Measurements from ENCODE around the gene JARID2. TPM values are rescaled to one million over a fixed set of nuclear protein-coding genes. Genes with fewer than 3 reads are reported as not detected.

The JARID2 gene
- total RNA-seq, 3 donors from 2014 or later: 10.6 to 11.8 (median 11.4) TPM

- H3K9me3 ChIP-seq: no peaks in the 10 kb centered on the region
- no peaks in the 10 kb centered on the region for H3K4me1 ChIP-seq (ENCODE audit: low read depth)
- intact Hi-C loops (cut with DNase I, micrococcal nuclease): no loop called here
- peak; percentile 28 for ATAC-seq
- H3K4me3 ChIP-seq: no peak overlapping the region
- no peak for DNase-seq
- no peak for TF ChIP-seq CTCF (IDR thresholded peaks at IDR 0.05)
- no peaks in the 10 kb centered on the region for H3K36me3 ChIP-seq (ENCODE audit: low read depth)
Measured at GRCh38 chr6:15522856-15523529, 277.1 kb downstream of the JARID2 start.

DNA sequence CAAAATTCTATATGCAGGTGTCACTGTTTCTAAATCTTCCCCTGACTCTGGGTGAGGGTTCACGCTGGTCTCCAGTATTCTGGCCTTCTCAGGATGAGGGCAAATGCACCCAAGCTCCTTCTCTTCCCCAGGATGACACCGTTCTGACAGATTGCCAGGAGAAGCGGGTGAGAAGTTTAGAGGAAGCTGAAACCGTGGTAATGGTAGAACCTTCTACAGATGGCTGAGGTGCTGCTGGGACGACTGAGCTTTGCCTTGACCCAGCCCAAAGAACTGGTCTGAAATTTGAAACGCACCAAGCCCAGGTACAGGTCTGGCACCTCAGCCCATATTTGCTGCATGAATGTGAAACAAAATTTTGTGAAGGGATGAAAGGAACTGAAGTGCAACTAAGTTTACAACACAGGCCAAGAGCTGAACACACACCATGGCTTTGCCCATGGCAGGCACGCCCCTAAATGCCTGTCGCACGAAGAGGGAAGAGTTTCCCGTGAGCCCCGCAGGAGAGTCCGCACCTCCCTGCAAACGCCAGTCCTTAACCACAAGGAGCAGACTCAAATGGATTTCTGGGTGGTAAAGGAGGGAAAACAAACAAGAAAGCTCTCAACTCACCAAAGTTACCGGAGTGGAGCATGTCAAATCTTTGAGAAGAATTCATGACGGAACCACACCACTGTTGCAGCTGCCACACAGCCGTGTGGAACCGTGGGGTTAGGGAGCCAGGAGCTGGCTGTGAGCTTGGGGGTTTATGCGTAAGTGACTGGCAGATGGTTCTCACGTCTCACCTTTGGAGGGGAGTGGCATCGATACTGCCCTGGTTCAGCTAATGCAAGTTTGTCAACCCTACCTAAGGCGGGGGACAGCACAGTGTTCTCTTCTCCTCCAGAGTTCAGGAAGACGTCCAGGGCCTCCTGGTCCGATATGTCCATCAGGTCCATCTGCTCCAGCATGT is 278.1 kb downstream of the JARID2 start:
- Histone ChIP-seq H3K36me3 (ENCODE audit: low read depth) (no peaks in the 10 kb centered on the region), H3K9me3 (no peaks in the 10 kb centered on the region), H3K4me1 (ENCODE audit: low read depth) (no peaks in the 10 kb centered on the region), H3K4me3 (no peak overlapping the region)
- DNase-seq (no peak), ATAC-seq (no peak)
- intact Hi-C loops (cut with DNase I, micrococcal nuclease): no loop called here
- TF ChIP-seq CTCF (IDR thresholded peaks at IDR 0.05): no peak

- Histone ChIP-seq H3K36me3 (ENCODE audit: low read depth) (no peaks in the 10 kb centered on the region), H3K9me3 (no peaks in the 10 kb centered on the region), H3K4me1 (ENCODE audit: low read depth) (no peaks in the 10 kb centered on the region), H3K4me3 (no peak overlapping the region)
- intact Hi-C loops (cut with DNase I, micrococcal nuclease): no loop called here
- DNase-seq (no peak), ATAC-seq (no peak)
- TF ChIP-seq CTCF (IDR thresholded peaks at IDR 0.05): no peak
Measured at GRCh38 chr6:15524861-15525401, 279.1 kb downstream of the JARID2 start.

DNA sequence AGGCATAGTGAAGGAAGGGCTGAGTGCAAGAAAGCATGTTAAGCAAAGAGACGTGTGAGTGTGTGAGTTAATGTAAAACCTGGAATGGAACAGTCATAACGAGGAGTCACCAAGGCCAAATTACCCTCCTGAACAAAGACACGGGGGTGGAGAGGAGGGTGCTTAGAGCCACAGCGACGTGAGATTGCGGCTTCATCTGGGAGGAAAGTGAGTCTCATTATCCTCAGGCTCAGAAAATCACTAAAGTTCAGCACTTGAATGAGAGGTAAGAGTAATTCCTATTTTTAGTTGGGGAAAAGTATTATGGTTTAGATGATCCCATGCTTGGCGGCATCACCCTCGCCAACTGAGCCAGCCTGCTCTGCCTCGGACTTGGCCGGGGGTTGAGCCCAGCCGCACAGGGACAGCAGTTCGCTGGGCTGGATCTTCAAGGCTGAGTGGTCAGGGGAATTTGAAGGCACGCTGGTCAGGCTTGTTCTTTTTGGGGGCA is 280.4 kb downstream of the JARID2 start:
- intact Hi-C loops (cut with DNase I, micrococcal nuclease): no loop called here
- no peak overlapping the region for H3K4me3 ChIP-seq

More for the DNA sequence above, 280.4 kb downstream of the JARID2 start:
- peak; percentile 25 for ATAC-seq
- Histone ChIP-seq H3K9me3 (no peaks in the 10 kb centered on the region), H3K36me3 (ENCODE audit: low read depth) (no peaks in the 10 kb centered on the region), H3K4me1 (ENCODE audit: low read depth) (no peaks in the 10 kb centered on the region)
- no peak for DNase-seq
- TF ChIP-seq CTCF (IDR thresholded peaks at IDR 0.05): no peak

Data from mucosa of descending colon (tissue), 3 donors.